NOMO-1 treated with dmso at 0.1 percent for 144 hours (cell line): ENCODE results near the gene CARD6.
"Not testable (repeated sequence)": the region's sequence is repeated elsewhere in the genome, so short reads cannot be mapped to it uniquely, and the experiment has no call there.

Source experiments
- DNase-seq: peaks from one replicate; lab custom pipeline; 2025; ENCODE audit not compliant: unreplicated experiment; lab: John Stamatoyannopoulos, UW

The CARD6 gene, protein sequence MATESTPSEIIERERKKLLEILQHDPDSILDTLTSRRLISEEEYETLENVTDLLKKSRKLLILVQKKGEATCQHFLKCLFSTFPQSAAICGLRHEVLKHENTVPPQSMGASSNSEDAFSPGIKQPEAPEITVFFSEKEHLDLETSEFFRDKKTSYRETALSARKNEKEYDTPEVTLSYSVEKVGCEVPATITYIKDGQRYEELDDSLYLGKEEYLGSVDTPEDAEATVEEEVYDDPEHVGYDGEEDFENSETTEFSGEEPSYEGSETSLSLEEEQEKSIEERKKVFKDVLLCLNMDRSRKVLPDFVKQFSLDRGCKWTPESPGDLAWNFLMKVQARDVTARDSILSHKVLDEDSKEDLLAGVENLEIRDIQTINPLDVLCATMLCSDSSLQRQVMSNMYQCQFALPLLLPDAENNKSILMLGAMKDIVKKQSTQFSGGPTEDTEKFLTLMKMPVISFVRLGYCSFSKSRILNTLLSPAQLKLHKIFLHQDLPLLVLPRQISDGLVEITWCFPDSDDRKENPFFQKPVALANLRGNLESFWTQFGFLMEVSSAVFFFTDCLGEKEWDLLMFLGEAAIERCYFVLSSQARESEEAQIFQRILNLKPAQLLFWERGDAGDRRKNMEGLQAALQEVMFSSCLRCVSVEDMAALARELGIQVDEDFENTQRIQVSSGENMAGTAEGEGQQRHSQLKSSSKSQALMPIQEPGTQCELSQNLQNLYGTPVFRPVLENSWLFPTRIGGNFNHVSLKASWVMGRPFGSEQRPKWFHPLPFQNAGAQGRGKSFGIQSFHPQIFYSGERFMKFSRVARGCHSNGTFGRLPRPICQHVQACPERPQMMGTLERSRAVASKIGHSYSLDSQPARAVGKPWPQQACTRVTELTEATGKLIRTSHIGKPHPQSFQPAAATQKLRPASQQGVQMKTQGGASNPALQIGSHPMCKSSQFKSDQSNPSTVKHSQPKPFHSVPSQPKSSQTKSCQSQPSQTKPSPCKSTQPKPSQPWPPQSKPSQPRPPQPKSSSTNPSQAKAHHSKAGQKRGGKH

DNA sequence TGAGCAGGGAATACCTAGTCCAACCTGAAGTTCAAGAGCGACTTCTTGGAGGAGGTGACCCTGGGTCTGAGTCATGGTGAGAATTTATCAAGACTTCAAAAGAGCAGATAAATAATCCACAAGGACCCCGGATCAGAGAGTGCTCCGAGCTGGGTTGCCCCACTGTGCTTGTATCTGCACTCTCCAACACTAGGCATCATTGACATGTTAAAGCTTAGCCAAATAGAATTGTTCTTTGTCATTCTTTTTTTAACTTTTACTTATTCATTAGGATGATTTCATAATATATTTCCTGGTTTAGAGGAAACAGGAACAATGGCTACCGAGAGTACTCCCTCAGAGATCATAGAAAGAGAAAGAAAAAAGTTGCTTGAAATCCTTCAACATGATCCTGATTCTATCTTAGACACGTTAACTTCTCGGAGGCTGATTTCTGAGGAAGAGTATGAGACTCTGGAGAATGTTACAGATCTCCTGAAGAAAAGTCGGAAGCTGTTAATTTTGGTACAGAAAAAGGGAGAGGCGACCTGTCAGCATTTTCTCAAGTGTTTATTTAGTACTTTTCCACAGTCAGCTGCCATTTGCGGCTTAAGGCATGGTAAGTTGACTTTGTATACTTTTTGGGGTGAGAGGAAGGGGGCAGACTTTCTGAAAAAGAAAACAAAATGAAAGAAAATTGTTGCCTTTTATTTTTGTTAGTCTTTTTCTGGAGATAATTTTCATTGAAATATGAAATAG, at the start of gene CARD6:
CARD6 (plus strand) TSS at position 300 of the 738 bp plus-strand sequence; CDS start at position 316, 16 bp downstream.
- peak; percentile 77 for DNase-seq

DNA sequence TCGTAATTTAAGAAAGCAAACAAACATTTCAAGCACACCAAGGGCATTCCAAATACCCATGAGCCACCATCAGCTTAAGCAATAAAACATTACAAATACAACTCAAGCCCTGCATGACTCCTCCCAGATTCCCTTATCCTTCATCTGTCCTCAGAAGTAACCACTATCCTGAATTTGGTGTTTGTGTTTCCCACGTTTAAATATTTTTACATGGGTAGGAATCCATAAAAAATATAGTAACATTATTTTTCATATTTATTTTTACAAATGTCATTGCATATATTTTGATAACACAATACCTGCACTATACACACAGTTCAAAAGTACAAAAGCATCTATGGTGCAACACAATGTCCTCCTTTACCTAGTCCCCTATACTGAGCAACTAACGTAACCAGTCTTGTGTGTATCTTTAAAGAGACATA, 49.4 kb upstream of the CARD6 start:
- DNase-seq, result no peak

DNA sequence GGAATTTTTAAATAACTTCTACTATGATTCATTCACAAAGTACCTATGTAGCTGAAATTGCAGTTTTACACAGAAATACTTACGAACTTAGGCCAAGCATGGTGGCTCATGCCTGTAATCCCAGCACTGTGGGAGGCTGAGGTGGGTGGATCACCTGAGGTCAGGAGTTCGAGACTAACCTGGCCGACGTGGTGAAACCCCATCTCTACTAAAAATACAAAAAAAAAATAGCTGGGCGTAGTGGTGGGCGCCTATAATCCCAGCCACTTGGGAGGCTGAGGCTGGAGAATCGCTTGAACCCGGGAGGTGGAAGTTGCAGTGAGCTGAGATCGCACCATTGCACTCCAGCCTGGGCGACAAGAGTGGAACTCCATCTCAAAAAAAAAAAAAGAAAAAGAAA, 48.5 kb upstream of the CARD6 start:
- not testable (repeated sequence) for DNase-seq

DNA sequence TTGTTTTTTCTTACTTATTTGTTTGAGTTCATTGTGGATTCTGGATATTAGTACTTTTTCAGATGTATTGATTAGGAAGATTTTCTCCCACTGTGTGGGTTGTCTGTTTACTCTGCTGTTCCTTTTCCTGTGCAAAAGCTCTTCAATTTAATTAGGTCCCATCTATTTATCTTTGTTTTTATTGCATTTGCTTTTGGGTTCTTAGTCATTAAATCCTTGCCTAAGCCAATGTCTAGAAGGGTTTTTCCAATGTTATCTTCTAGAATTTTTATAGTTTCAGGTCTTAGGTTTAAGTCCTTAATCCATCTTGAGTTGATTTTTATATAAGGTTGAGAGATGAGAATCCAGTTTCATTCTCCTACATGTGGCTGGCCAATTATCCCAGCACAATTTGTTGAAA, 46.8 kb upstream of the CARD6 start:
- not testable (repeated sequence) for DNase-seq

DNA sequence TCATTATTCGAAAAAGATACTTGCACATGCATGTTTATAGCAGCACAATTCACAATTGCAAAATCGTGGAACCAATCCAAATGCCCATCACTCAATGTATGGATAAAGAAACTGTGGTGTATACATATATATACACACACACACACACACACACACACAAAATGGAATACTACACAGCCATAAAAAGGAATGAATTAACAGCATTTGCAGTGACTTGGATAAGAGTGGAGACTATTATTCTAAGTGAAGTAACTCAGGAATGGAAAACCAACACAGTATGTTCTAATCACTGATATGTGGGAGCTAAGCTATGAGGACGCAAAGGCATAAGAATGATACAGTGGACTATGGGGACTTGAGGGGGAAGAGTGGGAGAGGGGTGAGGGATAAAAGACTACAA, 46.3 kb upstream of the CARD6 start:
- DNase-seq, result not testable (repeated sequence)

DNA sequence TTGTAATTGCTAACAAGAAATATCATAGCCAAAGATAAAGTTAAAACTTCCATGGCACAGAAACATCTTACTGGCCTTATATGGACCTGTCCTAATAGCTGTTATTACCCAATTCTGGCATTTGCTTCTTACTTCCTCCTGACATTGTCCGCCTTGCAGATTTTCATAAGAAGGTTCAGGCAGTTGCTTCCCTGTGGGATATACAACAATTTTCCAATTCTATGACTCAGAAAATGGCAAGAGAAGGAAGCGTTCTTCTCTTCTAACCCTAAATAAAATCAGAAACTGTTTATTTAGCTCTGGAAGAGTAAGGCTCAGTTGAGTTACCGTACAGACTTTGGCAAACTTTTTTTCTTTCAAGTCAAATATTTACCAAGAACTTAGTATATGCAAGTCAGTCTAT, 44.7 kb upstream of the CARD6 start:
- DNase-seq, result peak; percentile 49

DNA sequence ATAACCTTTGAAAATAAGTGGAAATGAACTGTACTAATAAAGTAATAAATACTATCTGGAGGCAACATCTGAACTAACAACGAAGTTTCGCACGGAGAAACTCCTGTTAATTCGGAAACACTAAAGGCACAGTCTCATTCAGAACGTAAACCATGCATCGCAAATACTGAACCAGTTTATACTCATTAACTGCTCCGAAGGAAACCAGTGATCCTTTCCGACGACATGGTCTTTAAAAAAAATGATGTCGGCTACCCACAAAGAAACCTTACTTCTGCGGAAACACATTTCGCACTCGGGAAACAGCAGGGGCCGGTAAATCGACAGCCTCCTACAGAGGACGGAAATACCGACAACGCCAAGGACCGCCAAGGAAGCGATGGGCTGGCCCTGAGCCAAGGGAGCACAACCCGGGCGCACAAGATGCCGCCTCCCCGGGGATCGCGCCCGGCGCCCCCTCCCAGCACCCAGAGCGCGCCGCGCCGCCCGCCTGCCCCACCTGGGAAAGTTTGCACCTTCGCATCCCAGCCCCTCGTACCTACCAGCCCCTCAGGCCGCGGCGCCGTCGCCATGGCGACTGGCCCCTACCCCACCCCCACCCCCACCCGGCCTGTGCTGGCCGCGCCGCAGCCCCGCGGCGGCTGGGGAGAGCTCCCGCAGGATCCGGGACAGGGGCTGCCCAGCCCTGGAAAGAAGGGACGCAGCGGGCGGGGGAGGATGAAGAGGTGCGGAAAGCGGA, 43.7 kb upstream of the CARD6 start:
- peak; percentile 58 for DNase-seq

DNA sequence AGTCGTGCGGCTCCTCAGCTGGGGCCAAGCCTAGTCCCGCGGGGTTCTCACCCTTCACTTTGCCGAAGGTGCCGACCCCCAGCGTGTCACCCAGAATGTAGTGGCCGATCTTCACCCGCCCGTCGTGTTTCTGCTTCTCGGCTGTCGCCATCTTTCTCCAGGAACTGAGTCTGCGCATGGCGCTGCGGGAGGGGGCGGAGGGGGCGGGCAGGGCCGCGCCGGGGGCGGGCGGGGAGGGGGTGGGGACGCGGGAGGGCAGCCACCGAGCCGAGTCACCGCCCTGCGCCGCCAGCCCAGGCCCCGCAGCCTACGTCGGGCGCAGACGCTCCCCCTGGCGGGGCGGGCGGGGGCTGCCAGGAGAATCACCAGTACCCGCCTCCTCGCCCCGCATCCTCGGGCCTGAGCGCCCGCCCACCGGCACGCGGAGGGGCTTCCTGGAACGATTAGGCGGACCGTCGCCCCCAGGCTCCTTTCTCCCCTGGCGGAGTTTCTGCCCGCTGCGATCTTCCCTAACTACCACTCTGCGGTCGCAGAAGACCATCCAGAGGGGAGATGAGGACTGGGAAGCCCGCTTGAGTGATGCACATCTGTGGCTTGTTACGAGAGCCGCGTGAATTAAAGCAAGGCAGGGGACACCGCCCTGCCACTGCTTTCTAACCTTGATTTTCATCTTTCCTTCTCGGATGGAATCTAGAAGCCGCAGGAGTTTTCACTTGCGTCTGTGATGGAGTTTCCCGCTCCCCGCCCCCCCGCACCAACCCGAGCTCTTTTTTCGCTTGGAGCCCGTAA, 43.0 kb upstream of the CARD6 start, which contains the start of gene PRKAA1:
PRKAA1 (minus strand) TSS at position 363 of the 789 bp plus-strand sequence; CDS start at position 178, 185 bp downstream.
- peak; percentile 98 for DNase-seq

DNA sequence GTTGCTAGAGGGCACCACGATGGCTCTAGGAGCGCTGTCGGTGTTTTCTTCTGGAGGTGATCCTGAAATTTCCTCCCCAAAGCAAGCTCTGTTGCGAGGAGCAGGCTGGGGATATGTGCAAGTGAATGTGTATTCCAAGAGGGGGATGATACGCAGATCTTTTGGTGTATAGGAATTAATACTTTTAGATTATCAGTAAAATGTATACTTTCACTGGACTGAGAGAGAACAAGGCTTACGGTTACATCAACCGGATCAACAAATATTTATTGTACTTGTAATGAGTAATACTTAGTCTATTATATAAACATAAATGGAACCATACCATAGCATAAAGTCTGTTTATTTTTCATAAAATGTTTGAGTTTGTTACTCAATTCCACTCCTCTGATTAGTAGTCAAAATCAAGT, 42.4 kb upstream of the CARD6 start:
- DNase-seq, result no peak

DNA sequence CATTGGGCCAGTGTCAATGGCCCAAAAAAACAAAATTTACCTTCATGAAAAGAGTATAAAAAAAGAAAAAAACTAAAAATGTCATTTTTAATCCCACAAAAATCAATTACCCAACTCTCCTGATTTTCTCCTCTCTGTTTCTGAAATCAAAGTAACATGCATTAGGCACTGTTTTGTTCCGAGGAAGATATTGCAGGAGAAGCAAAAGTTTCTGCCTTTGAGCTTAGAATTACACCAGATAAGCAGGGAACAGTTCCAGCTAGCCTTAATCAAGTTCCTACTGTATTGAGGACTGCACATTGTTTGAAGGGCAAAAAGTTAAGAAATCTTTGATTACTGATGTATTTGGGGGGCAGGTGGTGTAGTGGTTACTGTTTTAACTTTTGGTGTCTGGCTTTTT, 41.9 kb upstream of the CARD6 start:
- no peak for DNase-seq

DNA sequence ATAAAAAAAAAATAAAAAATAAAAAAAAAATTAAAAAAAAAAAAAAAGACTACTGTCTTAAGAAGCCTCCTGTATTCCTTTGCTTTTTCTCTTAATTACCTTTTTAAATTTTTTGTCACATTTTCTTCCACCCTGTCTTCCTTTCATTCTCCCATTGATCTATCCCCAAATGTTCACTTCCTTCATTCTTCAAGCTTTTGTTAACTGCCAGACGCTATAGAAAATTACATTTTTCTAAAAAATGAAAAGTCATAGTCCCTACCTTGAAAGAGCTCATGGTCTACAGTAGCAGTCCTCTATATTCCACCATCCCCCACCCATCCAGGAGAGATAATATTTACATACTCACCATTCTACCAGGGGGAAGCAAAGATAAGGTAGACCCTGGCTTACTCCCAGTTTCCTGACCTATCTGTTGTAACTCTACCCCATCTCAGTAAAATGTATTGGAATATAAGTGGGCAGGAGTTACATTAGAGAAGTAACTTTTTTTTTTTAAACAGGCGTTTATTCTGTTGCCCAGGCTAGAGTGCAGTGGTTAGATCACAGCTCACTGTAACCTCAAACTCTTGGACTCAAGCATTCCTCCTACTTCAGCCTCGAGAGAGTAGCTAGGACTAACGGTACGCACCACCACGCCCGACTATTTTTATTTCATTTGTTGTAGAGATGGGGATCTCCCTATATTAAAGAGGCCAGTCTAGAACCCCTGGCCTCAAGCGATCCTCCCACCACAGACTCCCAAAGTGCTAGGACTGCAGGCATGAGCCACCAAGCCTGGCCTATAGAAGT, 39.2 kb upstream of the CARD6 start:
- DNase-seq, result no peak

DNA sequence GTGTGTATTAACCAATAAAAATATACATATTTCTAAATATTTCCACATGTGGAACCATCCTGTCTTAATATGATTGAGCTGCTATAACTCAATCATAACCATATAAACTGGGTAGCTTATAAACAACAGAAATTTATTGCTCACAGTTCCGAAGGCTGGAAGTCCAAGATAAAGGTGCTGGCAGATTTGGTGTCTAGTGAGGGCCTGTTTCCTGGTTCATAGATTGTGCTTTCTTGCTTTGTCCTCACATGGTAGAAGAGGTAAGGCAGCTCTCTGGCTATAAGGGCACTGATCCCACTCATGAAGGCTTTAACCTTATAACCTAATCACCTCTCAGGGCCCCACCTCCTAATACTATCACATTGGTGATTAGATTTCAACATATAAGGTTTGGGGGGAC, 29.0 kb upstream of the CARD6 start:
- no peak for DNase-seq

DNA sequence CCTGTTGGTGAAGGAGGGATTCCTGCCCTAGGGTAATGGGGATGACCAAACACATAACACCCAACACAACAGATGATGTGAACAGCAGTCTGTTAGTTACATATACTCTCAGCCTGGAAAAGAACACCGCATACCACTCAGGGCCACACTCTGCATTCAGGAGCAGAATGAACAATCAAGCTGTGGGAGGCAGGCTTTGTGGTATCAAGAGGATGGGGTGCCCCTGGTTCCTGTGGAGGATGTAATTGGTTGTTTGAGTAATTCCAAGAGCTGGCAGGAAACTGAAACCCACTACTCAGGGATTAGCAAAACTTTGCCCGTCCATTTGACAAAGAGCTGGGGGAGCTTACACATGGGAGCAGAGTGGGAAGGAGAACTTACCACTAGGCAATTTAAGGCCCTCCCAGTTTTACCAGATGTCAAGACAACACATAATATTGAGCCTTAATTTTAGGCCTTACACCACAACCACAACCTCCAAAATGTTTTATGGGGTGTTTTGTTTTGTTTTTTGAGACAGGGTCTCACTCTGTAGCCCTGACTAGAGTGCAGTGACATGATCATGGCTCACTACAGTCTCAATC, 27.4 kb upstream of the CARD6 start:
- DNase-seq, result no peak

DNA sequence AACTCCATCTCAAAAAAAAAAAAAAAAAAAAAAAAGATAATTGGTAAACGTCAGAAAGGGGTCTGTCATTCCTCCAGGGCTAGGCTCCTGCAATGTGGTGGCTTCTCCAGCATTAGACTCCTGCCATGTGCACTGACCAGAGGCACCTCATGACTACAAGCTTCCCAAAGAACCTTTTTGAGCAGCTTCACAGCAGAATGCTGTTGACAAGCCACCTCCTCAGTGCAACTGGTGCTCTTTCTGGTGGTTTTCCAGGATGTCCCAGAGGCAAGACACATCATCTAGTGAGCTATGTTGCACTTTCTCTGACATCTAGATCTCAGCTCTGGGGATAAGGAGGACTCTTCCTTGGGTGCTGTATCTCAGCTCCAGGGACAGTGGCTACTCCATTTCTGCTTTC, 17.7 kb upstream of the CARD6 start:
- DNase-seq, result no peak

DNA sequence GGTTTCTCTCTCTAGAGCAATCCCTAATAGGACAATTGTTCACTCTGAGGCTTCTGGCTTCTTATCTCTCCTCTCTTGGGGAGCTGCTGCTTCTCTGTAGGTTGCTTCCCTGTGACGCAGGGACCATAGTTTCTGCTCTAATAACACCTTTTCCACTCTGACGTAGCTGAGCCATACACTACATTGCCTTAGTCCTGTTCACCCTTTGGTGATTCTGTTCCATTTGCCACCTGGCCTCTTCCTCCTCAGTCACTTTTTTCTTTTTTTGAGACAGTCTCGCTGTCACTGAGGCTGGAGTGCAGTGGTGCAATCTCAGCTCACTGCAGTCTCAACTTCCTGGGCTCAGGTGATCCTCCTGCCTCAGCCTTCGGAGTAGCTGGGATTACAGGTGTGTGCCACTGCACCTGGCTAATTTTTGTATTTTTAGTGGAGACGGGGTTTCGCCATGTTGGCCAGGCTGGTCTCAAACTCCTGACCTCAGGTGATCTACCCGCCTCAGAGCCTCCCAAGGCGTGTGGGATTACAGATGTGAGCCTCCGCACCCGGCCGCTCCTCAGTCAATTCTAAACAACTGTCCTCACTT, 15.6 kb upstream of the CARD6 start:
- not testable (repeated sequence) for DNase-seq

DNA sequence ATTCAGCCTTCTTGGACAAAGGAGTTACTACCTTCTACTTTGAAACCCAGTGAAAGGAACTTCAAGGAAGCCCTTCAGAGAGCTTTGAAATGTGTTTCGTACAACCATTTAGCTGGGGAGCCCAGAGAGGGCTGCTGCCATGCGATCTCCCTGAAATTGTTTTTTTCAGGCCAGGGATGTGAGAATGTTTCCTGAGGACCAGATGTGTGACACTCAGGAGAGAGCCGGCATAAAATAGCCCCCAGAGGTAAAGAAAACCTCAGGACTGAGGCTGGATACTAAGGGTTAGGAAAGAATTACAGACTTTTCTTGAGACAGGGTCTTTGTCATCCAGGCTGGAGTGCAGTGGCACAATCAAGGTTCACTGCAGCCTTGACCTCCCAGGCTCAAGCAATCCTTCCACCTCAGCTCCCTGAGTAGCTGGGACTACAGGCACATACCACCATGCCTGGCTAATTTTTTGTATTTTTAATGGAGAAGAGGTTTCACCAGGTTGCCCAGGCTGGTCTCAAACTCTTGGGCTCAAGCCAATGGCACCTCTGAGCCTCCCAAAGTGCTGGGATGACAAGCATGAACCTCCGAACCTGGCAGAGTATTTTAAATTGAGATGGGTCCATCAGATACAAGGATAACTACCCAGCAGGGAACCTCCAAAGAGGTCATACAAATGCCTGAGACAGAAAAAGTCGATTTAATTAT, 14.5 kb upstream of the CARD6 start:
- DNase-seq, result no peak
